HCT116 (cell line): ENCODE measurements around the gene SEMA4C. TPM values are rescaled to one million over a fixed set of nuclear protein-coding genes. Genes with fewer than 3 reads are reported as not detected.

ENCODE experiments used
- ATAC-seq: fragments of 200-7000 bp; cut with Tn5 transposase; 2 replicates; pipeline ENCODE4 v1.9.1; 2020; ENCODE audit warnings: mild to moderate bottlenecking, moderate library complexity
- BruUV-seq: library from RNA; stranded (reverse); fragments of 400-500 nt; replicated peaks from 2 replicates; lab custom pipeline; 2021; lab: Mats Ljungman, UMichigan
- CTCF ChIA-PET: fragments of 300-600 bp; sonication (Branson Sonifier 250); formaldehyde crosslinking; loops from one replicate; lab custom pipeline; 2021; ENCODE audit warnings: antibody characterized with exemption; lab: Charles Lee
- POLR2A ChIA-PET: fragments of 300-600, 350-600 bp; sonication (Branson Sonifier 250); formaldehyde crosslinking; loops from one replicate; lab custom pipeline; 2021; ENCODE audit warnings: antibody characterized with exemption; lab: Charles Lee
- RAD21 ChIA-PET, 2 experiments: fragments of 300-600 bp; sonication (Branson Sonifier 250); formaldehyde crosslinking; loops; one replicate each; lab custom pipeline; 2023; ENCODE audit warnings: low total read pairs in 2 of 2; ENCODE audit not compliant: uncharacterized antibody in 2 of 2, unreplicated experiment in 2 of 2, low non-redundant PET in 1 of 2; lab: Charles Lee
- DNase-seq: peaks from one replicate; pipeline ENCODE4 v3.0.0-alpha.2; 2010; ENCODE audit warnings: low read depth, low spot score
- H2AFZ ChIP-seq: fragments of 200-600 bp; shearing (Covaris generic), sonication (generic); 2 replicates; pipeline ENCODE4 v1.6.1; 2017; ENCODE audit warnings: low read depth, mixed run types, mixed read lengths, antibody characterized with exemption, low read length; ENCODE audit not compliant: poor library complexity, severe bottlenecking
- H3K27ac ChIP-seq: 2 replicates; pipeline ENCODE4 v1.5.1; 2012; ENCODE audit warnings: low read depth, low read length
- H3K27me3 ChIP-seq: fragments of 200-600 bp; sonication (generic); 2 replicates; pipeline ENCODE4 v1.6.1; 2016; ENCODE audit warnings: mixed run types, low read length, mixed read lengths; ENCODE audit not compliant: insufficient read depth
- H3K36me3 ChIP-seq, 2 experiments: fragments of 200-500 bp in 1 of 2; fragments of 200-600 bp in 1 of 2; sonication (Bioruptor generic) in 1 of 2; sonication (generic) in 1 of 2; 2 replicates each; pipeline versions ENCODE4 v1.5.1 to v1.6.1; 2014 to 2016; ENCODE audit warnings: low read length in 2 of 2, inconsistent platforms in 1 of 2, mixed read lengths in 1 of 2, mixed run types in 1 of 2; ENCODE audit not compliant: insufficient read depth in 2 of 2, control insufficient read depth in 1 of 2
- H3K4me1 ChIP-seq, 2 experiments: fragments of 200-600 bp in 1 of 2; sonication (generic) in 1 of 2; 2 replicates each; pipeline versions ENCODE4 v1.5.1 to v1.6.1; 2012 to 2017; ENCODE audit warnings: low read length in 2 of 2, inconsistent platforms in 1 of 2, mild to moderate bottlenecking in 1 of 2, mixed read lengths in 1 of 2, mixed run types in 1 of 2, moderate library complexity in 1 of 2; ENCODE audit not compliant: insufficient read depth in 2 of 2, control insufficient read depth in 1 of 2
- H3K4me2 ChIP-seq: fragments of 200-600 bp; sonication (generic); 2 replicates; pipeline ENCODE4 v1.6.1; 2017; ENCODE audit warnings: mixed run types, low read length, mixed read lengths
- H3K4me3 ChIP-seq, 2 experiments: fragments of 200-600 bp in 1 of 2; sonication (generic) in 1 of 2; replicated peaks in 1 of 2; 2 replicates each; pipeline ENCODE4 v1.5.1; 2011 to 2016; ENCODE audit warnings: low read length in 2 of 2, control low read depth in 1 of 2, low read depth in 1 of 2, mild to moderate bottlenecking in 1 of 2, mixed read lengths in 1 of 2, mixed run types in 1 of 2
- H3K79me2 ChIP-seq: fragments of 200-600 bp; sonication (generic); 2 replicates; pipeline ENCODE4 v1.6.1; 2017; ENCODE audit warnings: mild to moderate bottlenecking, mixed run types, low read length, moderate library complexity, mixed read lengths; ENCODE audit not compliant: insufficient read depth
- H3K9ac ChIP-seq: fragments of 200-600 bp; sonication (generic); 2 replicates; pipeline ENCODE4 v1.6.1; 2016; ENCODE audit warnings: low read length, mixed read lengths
- H3K9me2 ChIP-seq: fragments of 200-600 bp; sonication (generic), shearing (Covaris generic); 2 replicates; pipeline ENCODE4 v1.6.1; 2017; ENCODE audit warnings: mixed run types, mild to moderate bottlenecking, moderate library complexity; ENCODE audit not compliant: insufficient read depth
- H3K9me3 ChIP-seq, 2 experiments: fragments of 200-500 bp in 1 of 2; fragments of 200-600 bp in 1 of 2; sonication (Bioruptor generic) in 1 of 2; sonication (generic) in 1 of 2; 2 replicates each; pipeline ENCODE4 v1.6.1; 2014 to 2017; ENCODE audit warnings: low read length in 2 of 2, mixed read lengths in 2 of 2, inconsistent platforms in 1 of 2, low read depth in 1 of 2, mild to moderate bottlenecking in 1 of 2, mixed run types in 1 of 2, moderate library complexity in 1 of 2; ENCODE audit not compliant: control insufficient read depth in 1 of 2, insufficient read depth in 1 of 2
- H4K20me1 ChIP-seq: fragments of 200-600 bp; sonication (generic), shearing (Covaris generic); 2 replicates; pipeline ENCODE4 v1.6.1; 2017; ENCODE audit warnings: mixed run types, mild to moderate bottlenecking, moderate library complexity; ENCODE audit not compliant: insufficient read depth
- CBX3 ChIP-seq: IDR thresholded peaks from 2 replicates; pipeline ENCODE4 v1.6.1; 2012; ENCODE audit warnings: low read depth
- CEBPB ChIP-seq: IDR thresholded peaks from 2 replicates; pipeline ENCODE4 v1.6.1; 2012; ENCODE audit warnings: low read depth
- EGR1 ChIP-seq: IDR thresholded peaks from 2 replicates; pipeline ENCODE4 v1.6.1; 2012; ENCODE audit warnings: low read depth
- ELF1 ChIP-seq: IDR thresholded peaks from 2 replicates; pipeline ENCODE4 v1.6.1; 2012; ENCODE audit warnings: low read depth, borderline replicate concordance
- JUND ChIP-seq: IDR thresholded peaks from 2 replicates; pipeline ENCODE4 v1.6.1; 2012
- POLR2AphosphoS5 ChIP-seq: IDR thresholded peaks from 2 replicates; pipeline ENCODE4 v1.6.1; 2011; ENCODE audit warnings: mild to moderate bottlenecking, low read depth, low read length, moderate library complexity
- RAD21 ChIP-seq: IDR thresholded peaks from 2 replicates; pipeline ENCODE4 v1.6.1; 2012; ENCODE audit warnings: low read depth, mild to moderate bottlenecking
- YY1 ChIP-seq: IDR thresholded peaks from 2 replicates; pipeline ENCODE4 v1.6.1; 2011; ENCODE audit warnings: low read length, low read depth, moderate library complexity, mild to moderate bottlenecking; ENCODE audit not compliant: insufficient replicate concordance; ENCODE audit errors: extremely low read depth
- ZFX ChIP-seq: fragments of 450-650 bp; IDR thresholded peaks from 2 replicates; pipeline ENCODE4 v1.6.1; 2017
- ZNF274 ChIP-seq: fragments of 200-500 bp; sonication (Bioruptor generic); IDR thresholded peaks from 2 replicates; pipeline ENCODE4 v1.6.1; 2014; ENCODE audit warnings: mild to moderate bottlenecking, low read depth, low read length, inconsistent platforms
- intact Hi-C: fragments of 100-400 bp; cut with micrococcal nuclease; formaldehyde crosslinking; loops from 2 replicates; pipeline ENCODE4 v1.10.0; 2022
- total RNA-seq: library from RNA; stranded (reverse); gene quantifications from one replicate; pipeline ENCODE4 v1.2.1, GENCODE V29; 2021; ENCODE audit not compliant: unreplicated experiment
- TF ChIP-seq, protein P1 (sequence below), 3 experiments: fragments of 200-600 bp in 1 of 3; sonication (generic) in 1 of 3; IDR thresholded peaks in 2 of 3; conservative IDR thresholded peaks in 1 of 3; 2 replicates each; pipeline ENCODE4 v1.5.1; 2012 to 2017; ENCODE audit warnings: low read depth in 2 of 3, low read length in 2 of 3, antibody characterized with exemption in 1 of 3, borderline replicate concordance in 1 of 3, control low read depth in 1 of 3, mild to moderate bottlenecking in 1 of 3, mixed read lengths in 1 of 3, mixed run types in 1 of 3, moderate library complexity in 1 of 3; ENCODE audit not compliant: insufficient read depth in 1 of 3
- TF ChIP-seq, protein P2 (sequence below): IDR thresholded peaks from 2 replicates; pipeline ENCODE4 v1.6.1; 2012
- TF ChIP-seq, protein P3 (sequence below): IDR thresholded peaks from 2 replicates; pipeline ENCODE4 v1.6.1; 2012
- TF ChIP-seq, protein P4 (sequence below): IDR thresholded peaks from 2 replicates; pipeline ENCODE4 v1.6.1; 2011; ENCODE audit warnings: mild to moderate bottlenecking, low read length, moderate library complexity; ENCODE audit not compliant: insufficient replicate concordance; ENCODE audit errors: extremely low read depth

The SEMA4C gene
- total RNA-seq, 1 experiment from 2014 or later = 25.4 TPM

DNA sequence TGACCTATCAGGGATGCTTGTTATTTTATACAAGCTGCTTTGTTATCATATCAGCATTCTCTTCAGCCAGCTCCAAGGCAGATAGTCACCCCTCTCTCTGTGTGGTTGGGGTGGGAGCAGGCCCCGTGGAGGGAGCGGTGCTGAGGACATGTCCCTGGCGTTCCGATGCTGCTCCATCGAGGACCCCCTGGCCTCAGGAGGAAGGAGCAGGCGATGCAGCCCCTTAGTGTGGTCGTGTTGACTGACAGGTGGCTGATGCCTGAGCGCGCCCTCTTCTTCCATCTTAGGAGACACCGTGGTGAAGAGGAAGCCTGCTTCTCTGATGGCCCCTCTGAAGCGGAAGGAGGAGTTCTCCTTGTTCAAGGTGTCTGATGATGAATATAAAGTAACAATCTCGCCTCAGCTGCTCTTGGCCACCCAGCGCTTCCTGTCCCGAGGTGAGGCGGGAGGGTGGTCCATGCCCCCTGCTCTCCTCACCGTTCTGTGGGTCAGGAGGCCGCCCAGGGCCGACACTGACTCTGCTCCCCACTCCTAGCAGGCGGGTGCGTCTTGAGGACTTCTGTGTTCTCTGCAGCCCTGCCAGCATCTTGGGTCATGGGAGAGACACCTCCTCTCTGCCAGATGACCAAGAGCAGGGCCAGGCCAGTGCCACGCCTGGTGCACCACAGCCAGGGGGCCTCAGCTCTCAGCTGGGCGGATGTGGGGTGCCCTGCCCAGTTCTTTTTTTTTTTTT, 43.2 kb downstream of the SEMA4C start:
- no peaks in the 10 kb centered on the region for H3K9me2 ChIP-seq
- ChIA-PET POLR2A (interaction anchor here (0.6 kb wide), 1 partner anchor 301 kb away, joined by 4 read pairs; no protein-coding TSS in a partner anchor), RAD21 (no interaction called here), CTCF (no interaction called here)
- peaks cover 23% of the 10 kb centered on the region for H3K79me2 ChIP-seq
- no peak overlapping the region for H3K27ac ChIP-seq
- no peaks in the 10 kb centered on the region for H3K27me3 ChIP-seq
- TF ChIP-seq EGR1 (no peak), ZNF274 (no peak), JUND (no peak), CBX3 (no peak), ZFX (no peak), POLR2AphosphoS5 (no peak), YY1 (no peak), CEBPB (no peak), ELF1 (no peak), RAD21 (no peak)
- TF ChIP-seq, protein P1, sequence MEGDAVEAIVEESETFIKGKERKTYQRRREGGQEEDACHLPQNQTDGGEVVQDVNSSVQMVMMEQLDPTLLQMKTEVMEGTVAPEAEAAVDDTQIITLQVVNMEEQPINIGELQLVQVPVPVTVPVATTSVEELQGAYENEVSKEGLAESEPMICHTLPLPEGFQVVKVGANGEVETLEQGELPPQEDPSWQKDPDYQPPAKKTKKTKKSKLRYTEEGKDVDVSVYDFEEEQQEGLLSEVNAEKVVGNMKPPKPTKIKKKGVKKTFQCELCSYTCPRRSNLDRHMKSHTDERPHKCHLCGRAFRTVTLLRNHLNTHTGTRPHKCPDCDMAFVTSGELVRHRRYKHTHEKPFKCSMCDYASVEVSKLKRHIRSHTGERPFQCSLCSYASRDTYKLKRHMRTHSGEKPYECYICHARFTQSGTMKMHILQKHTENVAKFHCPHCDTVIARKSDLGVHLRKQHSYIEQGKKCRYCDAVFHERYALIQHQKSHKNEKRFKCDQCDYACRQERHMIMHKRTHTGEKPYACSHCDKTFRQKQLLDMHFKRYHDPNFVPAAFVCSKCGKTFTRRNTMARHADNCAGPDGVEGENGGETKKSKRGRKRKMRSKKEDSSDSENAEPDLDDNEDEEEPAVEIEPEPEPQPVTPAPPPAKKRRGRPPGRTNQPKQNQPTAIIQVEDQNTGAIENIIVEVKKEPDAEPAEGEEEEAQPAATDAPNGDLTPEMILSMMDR (IDR thresholded peaks at IDR 0.05 in 2 of 3, conservative IDR thresholded peaks at IDR 0.05 in 1 of 3; ENCODE audit: borderline replicate concordance in 1 of 3, insufficient read depth in 1 of 3, low read depth in 2 of 3, low read length in 2 of 3) = no peak
- TF ChIP-seq, protein P2, sequence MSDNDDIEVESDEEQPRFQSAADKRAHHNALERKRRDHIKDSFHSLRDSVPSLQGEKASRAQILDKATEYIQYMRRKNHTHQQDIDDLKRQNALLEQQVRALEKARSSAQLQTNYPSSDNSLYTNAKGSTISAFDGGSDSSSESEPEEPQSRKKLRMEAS = no peak
- TF ChIP-seq, protein P3, sequence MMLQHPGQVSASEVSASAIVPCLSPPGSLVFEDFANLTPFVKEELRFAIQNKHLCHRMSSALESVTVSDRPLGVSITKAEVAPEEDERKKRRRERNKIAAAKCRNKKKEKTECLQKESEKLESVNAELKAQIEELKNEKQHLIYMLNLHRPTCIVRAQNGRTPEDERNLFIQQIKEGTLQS = no peak
- TF ChIP-seq, protein P4, sequence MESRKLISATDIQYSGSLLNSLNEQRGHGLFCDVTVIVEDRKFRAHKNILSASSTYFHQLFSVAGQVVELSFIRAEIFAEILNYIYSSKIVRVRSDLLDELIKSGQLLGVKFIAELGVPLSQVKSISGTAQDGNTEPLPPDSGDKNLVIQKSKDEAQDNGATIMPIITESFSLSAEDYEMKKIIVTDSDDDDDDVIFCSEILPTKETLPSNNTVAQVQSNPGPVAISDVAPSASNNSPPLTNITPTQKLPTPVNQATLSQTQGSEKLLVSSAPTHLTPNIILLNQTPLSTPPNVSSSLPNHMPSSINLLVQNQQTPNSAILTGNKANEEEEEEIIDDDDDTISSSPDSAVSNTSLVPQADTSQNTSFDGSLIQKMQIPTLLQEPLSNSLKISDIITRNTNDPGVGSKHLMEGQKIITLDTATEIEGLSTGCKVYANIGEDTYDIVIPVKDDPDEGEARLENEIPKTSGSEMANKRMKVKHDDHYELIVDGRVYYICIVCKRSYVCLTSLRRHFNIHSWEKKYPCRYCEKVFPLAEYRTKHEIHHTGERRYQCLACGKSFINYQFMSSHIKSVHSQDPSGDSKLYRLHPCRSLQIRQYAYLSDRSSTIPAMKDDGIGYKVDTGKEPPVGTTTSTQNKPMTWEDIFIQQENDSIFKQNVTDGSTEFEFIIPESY = no peak
- peaks cover 23 to 28% of the 10 kb centered on the region in 2 experiments; a peak in 3 of 4 replicates for H3K36me3 ChIP-seq
- ATAC-seq = no peak
- intact Hi-C loops = no loop called here
- H3K9me3 ChIP-seq = no peaks in the 10 kb centered on the region
- no peak overlapping the region for H2AFZ ChIP-seq
- no peak overlapping the region for H3K4me2 ChIP-seq
- no peak overlapping the region for H3K9ac ChIP-seq
- DNase-seq = no peak
- H3K4me3 ChIP-seq = no peak overlapping the region
- H4K20me1 ChIP-seq = no peaks in the 10 kb centered on the region
- no peaks in the 10 kb centered on the region for H3K4me1 ChIP-seq
- BruUV-seq = no TSS peak
